ENCODE measurements around the gene FGD4. TPM values are rescaled to one million over a fixed set of nuclear protein-coding genes. Genes with fewer than 3 reads are reported as not detected.

FGD4 gene
- total and polyA plus RNA-seq, 2 donors (not counting 3 experiments of a cell fraction or from before 2014, with no cell fraction given): 6.6 to 44.7 TPM

DNA sequence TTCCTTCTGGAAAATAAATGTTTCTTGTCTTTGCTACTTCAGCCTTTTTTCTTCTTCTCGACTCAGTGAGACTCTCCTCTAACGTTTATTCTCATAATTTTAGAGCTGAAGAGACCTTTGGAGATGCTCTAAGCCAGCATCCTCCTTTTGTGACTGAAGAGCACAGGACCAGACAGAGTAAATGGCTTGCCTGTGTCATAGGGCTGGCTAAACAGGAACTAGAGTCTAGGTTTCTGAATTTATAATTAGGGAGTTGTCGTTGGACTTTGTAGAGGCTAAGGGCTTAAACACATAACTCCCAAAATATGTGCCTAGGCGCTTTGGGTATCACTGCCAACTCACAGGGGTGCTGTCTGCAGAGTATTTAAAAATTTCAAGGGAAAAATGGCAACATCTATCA lies 98.5 kb downstream of the FGD4 start:
- CTCF ChIA-PET: no interaction called here
- TF ChIP-seq MAX (IDR thresholded peaks at IDR 0.05; ENCODE audit: insufficient read depth, insufficient read length) (no peak), POLR2AphosphoS5 (IDR thresholded peaks at IDR 0.05; ENCODE audit: insufficient read depth, low read depth, low read length) (no peak), POLR2A (IDR thresholded peaks at IDR 0.05; ENCODE audit: low read depth, low read length) (no peak), GATA2 (IDR thresholded peaks at IDR 0.05; ENCODE audit: insufficient read depth, insufficient read length, low read depth, low read length) (no peak), EZH2 (IDR thresholded peaks at IDR 0.05; ENCODE audit: borderline replicate concordance, low read depth, low read length, severe bottlenecking) (no peak), FOS (IDR thresholded peaks at IDR 0.05; ENCODE audit: borderline replicate concordance, insufficient read depth, low read length) (no peak), MYC (IDR thresholded peaks at IDR 0.05; ENCODE audit: low read depth, low read length) (no peak), JUN (IDR thresholded peaks at IDR 0.05; ENCODE audit: borderline replicate concordance, insufficient read depth, insufficient read length, low read depth) (no peak)
- TF ChIP-seq, protein P1, sequence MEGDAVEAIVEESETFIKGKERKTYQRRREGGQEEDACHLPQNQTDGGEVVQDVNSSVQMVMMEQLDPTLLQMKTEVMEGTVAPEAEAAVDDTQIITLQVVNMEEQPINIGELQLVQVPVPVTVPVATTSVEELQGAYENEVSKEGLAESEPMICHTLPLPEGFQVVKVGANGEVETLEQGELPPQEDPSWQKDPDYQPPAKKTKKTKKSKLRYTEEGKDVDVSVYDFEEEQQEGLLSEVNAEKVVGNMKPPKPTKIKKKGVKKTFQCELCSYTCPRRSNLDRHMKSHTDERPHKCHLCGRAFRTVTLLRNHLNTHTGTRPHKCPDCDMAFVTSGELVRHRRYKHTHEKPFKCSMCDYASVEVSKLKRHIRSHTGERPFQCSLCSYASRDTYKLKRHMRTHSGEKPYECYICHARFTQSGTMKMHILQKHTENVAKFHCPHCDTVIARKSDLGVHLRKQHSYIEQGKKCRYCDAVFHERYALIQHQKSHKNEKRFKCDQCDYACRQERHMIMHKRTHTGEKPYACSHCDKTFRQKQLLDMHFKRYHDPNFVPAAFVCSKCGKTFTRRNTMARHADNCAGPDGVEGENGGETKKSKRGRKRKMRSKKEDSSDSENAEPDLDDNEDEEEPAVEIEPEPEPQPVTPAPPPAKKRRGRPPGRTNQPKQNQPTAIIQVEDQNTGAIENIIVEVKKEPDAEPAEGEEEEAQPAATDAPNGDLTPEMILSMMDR (IDR thresholded peaks at IDR 0.05; ENCODE audit: extremely low read depth in 1 of 2, insufficient read depth in 1 of 2, low read depth in 1 of 2, low read length in 2 of 2): no peak
- intact Hi-C loops (cut with micrococcal nuclease): no loop called here

More for the DNA sequence above, 98.5 kb downstream of the FGD4 start:
- no peaks in the 10 kb centered on the region for H3K9me1 ChIP-seq (replicated peaks; ENCODE audit: control insufficient read depth, extremely low read depth, insufficient read depth, low read length)
- H3K4me3 ChIP-seq (replicated peaks in 1 of 3; ENCODE audit: insufficient read depth in 1 of 3, low read depth in 1 of 3, low read length in 3 of 3): no peak overlapping the region
- no peak for DNase-seq (ENCODE audit: low read depth, low spot score)
- dilution Hi-C loops (cut with MboI; ENCODE audit: extremely low pct_ligation_motif_present, low sequenced_read_pairs): no loop called here
- peaks cover 9% of the 10 kb centered on the region for H3K79me2 ChIP-seq (ENCODE audit: control insufficient read depth, insufficient read depth, low read length)
- POLR2A ChIA-PET: no interaction called here
- no TSS peak for BruUV-seq (replicated peaks)
- peaks cover 15% of the 10 kb centered on the region for H3K4me1 ChIP-seq (ENCODE audit: control insufficient read depth, extremely low read depth, insufficient read depth, low read length)
- no peaks in the 10 kb centered on the region for H3K36me3 ChIP-seq (ENCODE audit: control insufficient read depth in 2 of 2, extremely low read depth in 1 of 2, insufficient read depth in 2 of 2, low read length in 2 of 2)
- H3K27ac ChIP-seq (ENCODE audit: insufficient read depth, low read depth, low read length): no peak overlapping the region
- no peak overlapping the region for H2AFZ ChIP-seq (ENCODE audit: low read depth, low read length)
- no peaks in the 10 kb centered on the region for H3K27me3 ChIP-seq (ENCODE audit: control insufficient read depth in 2 of 2, insufficient read depth in 2 of 2, low read length in 2 of 2)
- H3K9me3 ChIP-seq (replicated peaks; ENCODE audit: control insufficient read depth, insufficient read depth, low read length): no peaks in the 10 kb centered on the region
- no peak for FAIRE-seq
- H3K4me2 ChIP-seq (ENCODE audit: insufficient read depth, low read length): no peak overlapping the region
- H4K20me1 ChIP-seq (replicated peaks; ENCODE audit: control insufficient read depth, extremely low read depth, insufficient read depth, low read length): no peaks in the 10 kb centered on the region
- no peak overlapping the region for H3K9ac ChIP-seq (replicated peaks; ENCODE audit: extremely low read depth, insufficient read depth, low read length)

Measured in endothelial cell of umbilical vein (primary cell).